Erythroblast (primary cell): ENCODE results near the gene ABCA1.

Experiments
- GATA1 ChIP-seq: IDR thresholded peaks from 2 replicates; pipeline ENCODE4 v1.6.1; 2011; ENCODE audit warnings: low read depth, mild to moderate bottlenecking, control low read depth, low read length, moderate library complexity
- POLR2A ChIP-seq: IDR thresholded peaks from 2 replicates; pipeline ENCODE4 v1.6.1; 2011; ENCODE audit warnings: mild to moderate bottlenecking, low read length

GRCh38 chr9:104835161-104835560, 92.8 kb downstream of the ABCA1 start:
- no peak for TF ChIP-seq POLR2A
- no peak for TF ChIP-seq GATA1
